ENCODE data around the gene TPRG1L. TPM values are rescaled to one million over a fixed set of nuclear protein-coding genes. Genes with fewer than 3 reads are reported as not detected.
"Not testable (repeated sequence)": the region's sequence is repeated elsewhere in the genome, so short reads cannot be mapped to it uniquely, and the experiment has no call there.

TPRG1L gene
- total RNA-seq, 1 donor from 2014 or later = 19.0 TPM

DNA sequence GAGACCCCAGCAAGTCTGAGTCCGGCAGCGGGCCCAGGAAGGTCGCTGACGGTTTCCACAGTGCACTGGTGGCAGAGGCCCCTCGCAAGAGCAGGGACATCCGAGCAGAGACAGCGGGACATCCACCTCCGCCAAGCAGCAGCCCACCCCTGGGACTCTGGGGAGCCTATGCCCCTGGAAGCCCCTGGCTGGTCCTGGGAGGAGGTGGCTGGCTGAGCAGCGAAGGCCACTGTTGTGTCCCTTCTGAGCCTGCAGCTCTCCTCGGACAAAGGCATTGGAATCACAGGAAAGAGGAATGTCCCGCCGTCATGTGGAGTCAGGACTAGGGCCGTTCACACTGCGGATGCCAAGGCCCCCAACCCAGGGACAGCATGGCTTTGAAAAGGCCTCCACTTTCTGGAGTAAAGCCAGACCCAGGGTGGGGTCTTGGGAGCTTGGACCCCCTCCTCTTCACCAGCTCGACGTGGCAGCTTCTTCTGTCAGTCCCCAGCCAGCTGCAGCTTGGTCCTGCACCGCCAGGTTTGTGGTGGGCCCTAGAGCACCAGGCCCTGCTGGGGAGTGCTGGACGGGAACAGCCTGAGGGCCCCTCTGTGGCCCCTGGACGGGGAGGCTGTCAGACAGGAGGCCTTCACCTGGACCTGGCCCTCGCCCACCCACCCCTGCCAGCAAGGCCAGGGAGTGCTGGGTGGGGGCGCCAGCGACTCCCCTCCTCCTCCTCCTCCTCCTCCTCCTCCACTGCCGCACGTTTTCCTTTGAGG is 14.9 kb upstream of the TPRG1L start:
- DNase-seq = no peak

DNA sequence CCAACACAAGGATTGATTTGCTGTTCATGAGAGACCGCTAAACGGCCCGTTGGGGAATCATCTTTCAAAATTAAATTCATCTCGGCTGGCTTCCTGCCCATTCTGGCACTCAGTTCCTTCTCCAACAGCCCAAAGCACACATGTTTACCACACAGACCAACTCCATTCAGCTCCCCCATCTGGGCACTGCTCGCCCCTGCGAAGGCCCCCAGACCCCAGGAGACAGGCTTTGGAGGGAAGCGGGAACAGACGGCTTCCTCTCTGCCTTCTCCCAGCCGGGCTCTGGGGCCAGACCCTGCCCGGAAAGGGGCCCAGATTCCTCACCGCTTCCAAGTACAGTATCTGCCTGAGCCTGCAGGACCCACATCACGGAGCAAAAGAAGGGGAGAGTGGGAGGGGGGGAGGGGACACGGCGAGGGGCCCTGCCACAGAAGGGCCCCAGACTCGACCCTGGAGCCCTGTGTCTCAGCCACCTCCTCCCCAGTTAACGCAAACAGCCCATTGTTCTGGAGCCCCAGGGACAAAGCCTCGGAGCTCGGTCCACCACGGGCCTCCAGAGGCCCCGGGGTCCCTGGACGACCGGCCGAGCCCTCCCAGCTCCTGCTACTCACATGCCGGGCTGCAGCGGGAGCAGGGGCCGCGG is 14.2 kb upstream of the TPRG1L start:
- no peak for DNase-seq

GRCh38 chr1:3611170-3612019 is 13.4 kb upstream of the TPRG1L start, which contains the start of gene MEGF6:
Gene MEGF6 (minus strand): TSS chr1:3611508. CDS start chr1:3611268, 240 bp downstream.
- DNase-seq = no peak

DNA sequence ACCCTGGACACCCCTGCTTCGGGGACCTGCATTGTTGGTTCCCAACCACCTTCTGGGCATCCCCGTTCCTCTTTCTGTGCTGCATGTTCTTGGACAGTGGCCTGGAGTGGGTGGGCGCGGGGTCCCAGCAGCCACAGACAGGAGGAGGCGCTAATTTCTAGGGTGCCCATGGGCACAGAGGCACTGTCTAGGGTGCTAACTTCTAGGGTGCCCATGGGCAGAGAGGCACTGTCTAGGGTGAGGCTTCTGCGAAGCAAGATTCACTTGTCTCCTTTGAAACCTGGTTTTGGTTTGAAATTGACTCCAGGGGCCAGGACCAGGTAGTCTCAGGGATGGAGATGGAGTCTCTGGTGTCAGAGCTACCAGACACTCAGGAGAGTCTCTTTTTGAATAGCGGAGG is 12.7 kb upstream of the TPRG1L start:
- DNase-seq = no peak

GRCh38 chr1:3614755-3615742 is 9.8 kb upstream of the TPRG1L start:
- DNase-seq = no peak

GRCh38 chr1:3616861-3617260 is 8.0 kb upstream of the TPRG1L start:
- no peak for DNase-seq

- DNase-seq = no peak
Observed at GRCh38 chr1:3617806-3618345, 6.9 kb upstream of the TPRG1L start.

- DNase-seq = no peak
Observed at GRCh38 chr1:3618531-3618880, 6.3 kb upstream of the TPRG1L start.

DNA sequence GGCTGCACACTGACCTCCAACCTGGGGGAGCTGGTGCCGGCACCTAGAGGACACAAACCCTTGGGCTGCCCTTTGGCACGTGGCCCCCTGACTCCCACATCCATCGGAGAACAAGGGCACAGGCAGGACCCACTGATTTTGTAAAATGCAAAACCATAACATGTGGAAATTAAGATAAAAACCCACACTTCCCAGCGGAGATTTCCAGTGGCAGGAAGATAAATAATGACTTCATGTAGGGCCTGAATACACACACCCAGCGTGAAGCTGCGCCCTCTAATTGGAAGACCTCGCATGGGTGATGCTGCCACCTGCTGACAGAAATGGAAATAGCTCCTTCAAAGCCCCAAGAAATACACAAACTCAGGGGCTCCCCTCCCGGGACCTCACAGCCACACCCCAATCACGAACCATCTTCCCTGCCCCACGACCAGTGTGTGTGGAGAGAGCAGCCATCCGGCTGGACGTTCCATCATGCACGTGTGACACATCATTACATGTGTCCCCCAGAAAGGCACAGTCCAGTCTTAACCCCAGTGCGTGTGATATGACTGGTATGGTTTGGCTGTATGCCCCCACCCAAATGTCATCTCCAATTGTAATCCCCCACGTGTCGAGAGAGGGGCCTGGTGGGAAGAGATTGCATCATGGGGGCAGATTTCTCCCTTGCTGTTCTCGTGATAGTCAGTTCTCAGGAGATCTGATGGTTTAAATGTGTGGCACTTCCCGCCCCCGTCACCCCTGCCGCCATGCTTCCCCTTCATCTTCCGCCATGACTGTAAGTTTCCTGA is 5.7 kb upstream of the TPRG1L start:
- peak; percentile 49 for DNase-seq

GRCh38 chr1:3620708-3621107 is 4.1 kb upstream of the TPRG1L start:
- no peak for DNase-seq

- peak; percentile 6 for DNase-seq
Observed at GRCh38 chr1:3621151-3621671, 3.6 kb upstream of the TPRG1L start.

DNA sequence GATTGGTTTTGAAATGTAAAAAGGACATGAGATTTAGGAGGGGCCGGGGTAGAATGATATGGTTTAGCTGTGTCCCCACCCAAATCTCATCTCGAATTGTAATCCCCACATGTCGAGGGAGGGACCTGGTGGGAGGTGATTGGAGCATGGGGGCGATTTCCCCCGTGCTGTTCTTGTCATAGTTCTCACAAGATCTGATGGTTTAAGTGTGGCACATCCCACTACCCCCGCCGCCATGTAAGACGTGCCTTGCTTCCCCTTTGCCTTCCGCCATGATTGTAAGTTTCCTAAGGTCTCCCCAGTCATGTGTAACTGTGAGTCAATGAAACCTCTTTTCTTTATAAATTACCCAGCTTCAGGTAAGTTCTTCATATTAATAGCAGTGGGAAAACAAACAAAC is 2.7 kb upstream of the TPRG1L start:
- not testable (repeated sequence) for DNase-seq

DNA sequence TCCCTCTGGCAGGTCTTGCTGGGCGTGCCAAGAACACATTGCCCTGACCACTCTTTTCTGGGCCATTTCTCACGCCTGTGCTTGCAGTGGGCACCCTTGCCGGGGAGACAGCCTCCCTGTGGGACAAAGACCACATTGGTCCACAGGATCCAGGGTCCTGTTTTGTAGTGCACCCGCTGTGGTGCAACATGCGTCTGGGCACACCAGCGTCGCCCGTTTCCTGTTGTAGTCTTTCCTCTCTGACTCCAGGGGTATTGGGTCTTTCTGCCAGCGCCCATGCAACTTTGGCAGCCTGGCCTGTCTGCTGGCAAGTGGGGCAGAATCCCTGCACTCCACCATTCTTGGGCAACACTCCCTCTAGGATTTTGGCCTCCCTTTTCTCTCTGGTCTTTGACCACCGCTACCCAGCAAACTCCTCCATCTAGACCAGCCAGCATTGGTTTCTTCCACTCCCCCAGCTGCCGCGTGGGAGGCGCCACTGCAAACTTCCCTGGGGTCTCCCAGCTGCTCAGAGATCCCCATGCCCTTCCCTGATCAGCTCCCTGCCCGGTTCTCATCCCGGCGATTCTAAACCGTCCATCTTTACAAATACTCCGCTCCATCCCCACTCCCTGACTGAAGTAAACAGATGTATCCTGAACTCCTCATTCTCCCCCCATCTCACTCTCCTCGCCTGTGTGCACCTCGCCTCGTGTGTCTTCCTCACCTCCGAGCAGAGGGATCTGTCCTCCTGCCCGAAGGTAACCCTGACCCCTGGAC is 1.2 kb upstream of the TPRG1L start:
- no peak for DNase-seq

GRCh38 chr1:3625151-3625907 is 514 bp downstream of the TPRG1L start:
- no peak for DNase-seq

GRCh38 chr1:3626025-3626424 is 1.2 kb downstream of the TPRG1L start:
- no peak for DNase-seq

DNA sequence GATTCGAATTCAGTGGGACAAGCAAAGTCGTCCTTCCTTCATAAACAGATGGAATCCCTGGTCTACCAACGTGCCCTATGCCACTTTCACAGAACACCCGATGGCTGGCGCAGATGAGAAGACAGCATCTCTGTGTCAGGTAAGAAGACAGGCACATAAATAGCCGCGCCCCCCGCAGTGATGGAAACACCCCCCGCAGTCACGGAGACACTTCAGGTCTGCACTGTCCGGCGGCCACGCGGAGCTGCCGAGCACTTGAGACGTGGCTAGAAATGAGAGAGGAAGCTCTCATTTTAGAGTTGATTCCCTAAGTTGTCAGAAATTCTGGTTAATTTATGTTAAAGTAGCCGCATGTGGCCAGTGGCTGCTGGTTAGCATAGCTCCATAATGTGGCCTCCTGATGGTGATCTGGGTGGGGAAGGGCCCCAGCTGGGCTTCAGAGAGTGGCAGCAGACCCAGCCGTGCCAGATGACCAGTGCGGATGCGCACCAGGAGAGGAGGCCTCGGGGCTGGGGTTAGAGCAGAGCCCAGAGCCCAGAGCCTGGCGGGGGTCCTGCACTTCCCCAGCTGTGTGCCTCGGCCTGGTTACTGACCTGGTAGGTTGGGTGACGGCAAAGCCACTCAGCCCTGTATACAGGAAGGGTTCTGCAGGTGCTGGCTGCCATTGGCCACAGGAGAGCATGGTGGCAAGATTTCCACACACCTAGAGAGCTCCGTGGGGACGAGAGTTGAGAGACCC is 2.9 kb downstream of the TPRG1L start:
- no peak for DNase-seq

GRCh38 chr1:3628445-3628844 is 3.6 kb downstream of the TPRG1L start:
- no peak for DNase-seq

GRCh38 chr1:3629561-3630160 is 4.8 kb downstream of the TPRG1L start:
- DNase-seq = no peak
